ENCODE data around the gene ALDH3B2. TPM values are rescaled to one million over a fixed set of nuclear protein-coding genes. Genes with fewer than 3 reads are reported as not detected.

Gene ALDH3B2
- total and polyA plus RNA-seq, 2 experiments from 2014 or later, result 1.6 to 2.5 TPM

DNA sequence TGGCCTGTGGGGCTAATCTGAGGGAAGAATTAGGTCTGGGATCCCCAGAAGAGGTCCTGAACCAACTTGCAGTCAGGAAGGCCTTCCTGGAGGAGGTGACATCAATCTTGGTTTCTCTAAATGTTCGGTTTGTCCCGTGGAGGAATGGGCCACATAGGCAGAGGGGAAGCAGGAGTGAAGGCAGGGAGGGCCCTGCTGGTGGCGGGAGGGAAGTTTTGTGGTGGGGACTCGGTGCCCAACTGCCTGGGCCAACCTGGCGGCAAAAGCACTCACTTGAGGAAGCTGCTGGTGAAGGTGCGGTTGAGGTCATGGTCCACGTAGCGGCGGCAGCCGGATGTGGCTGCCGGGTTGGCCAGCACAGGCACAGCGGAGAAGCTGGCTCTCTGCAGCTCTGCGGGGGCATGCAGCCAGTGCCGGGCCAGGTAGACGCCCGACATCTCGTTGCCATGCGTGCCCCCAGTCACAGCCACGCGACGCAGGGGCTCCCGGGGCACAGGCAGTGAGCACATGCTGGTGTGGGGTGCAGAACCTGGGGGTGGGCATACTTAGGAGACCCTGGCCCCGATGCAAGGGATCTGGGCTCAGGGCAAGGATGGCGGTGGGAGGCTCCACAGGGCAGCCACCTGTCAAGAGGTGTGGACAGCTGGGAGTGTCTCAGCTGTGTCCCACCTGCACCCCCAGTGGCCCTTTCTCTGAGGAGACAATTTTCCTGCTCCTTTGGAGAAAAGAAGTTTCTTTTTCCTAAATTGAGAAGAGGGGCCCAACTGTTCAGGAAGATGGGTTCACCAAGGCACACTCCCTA lies 27.7 kb downstream of the ALDH3B2 start:
- Histone ChIP-seq H4K20me1 (ENCODE audit: insufficient read depth, poor library complexity, severe bottlenecking) (no peaks in the 10 kb centered on the region), H3K9me2 (replicated peaks; ENCODE audit: insufficient read depth) (no peaks in the 10 kb centered on the region), H3K4me3 (no peak overlapping the region), H3K79me2 (no peaks in the 10 kb centered on the region), H3K4me2 (no peak overlapping the region), H2AFZ (no peak overlapping the region), H3K9me3 (ENCODE audit: low read depth) (no peaks in the 10 kb centered on the region), H3K27ac (no peak overlapping the region), H3K27me3 (no peaks in the 10 kb centered on the region), H3K4me1 (ENCODE audit: insufficient read depth) (no peaks in the 10 kb centered on the region), H3K36me3 (replicated peaks; ENCODE audit: insufficient read depth, low read depth) (no peaks in the 10 kb centered on the region)
- no peak for TF ChIP-seq EZH2phosphoT487 (IDR thresholded peaks at IDR 0.05; ENCODE audit: low read depth, severe bottlenecking, unreplicated experiment)
- DNase-seq (ENCODE audit: low spot score), result no peak
- WGBS (ENCODE audit: low lambda C conversion rate, missing lambda C conversion rate), result 92% methylated on average over 24 of the region's 24 CpGs

DNA sequence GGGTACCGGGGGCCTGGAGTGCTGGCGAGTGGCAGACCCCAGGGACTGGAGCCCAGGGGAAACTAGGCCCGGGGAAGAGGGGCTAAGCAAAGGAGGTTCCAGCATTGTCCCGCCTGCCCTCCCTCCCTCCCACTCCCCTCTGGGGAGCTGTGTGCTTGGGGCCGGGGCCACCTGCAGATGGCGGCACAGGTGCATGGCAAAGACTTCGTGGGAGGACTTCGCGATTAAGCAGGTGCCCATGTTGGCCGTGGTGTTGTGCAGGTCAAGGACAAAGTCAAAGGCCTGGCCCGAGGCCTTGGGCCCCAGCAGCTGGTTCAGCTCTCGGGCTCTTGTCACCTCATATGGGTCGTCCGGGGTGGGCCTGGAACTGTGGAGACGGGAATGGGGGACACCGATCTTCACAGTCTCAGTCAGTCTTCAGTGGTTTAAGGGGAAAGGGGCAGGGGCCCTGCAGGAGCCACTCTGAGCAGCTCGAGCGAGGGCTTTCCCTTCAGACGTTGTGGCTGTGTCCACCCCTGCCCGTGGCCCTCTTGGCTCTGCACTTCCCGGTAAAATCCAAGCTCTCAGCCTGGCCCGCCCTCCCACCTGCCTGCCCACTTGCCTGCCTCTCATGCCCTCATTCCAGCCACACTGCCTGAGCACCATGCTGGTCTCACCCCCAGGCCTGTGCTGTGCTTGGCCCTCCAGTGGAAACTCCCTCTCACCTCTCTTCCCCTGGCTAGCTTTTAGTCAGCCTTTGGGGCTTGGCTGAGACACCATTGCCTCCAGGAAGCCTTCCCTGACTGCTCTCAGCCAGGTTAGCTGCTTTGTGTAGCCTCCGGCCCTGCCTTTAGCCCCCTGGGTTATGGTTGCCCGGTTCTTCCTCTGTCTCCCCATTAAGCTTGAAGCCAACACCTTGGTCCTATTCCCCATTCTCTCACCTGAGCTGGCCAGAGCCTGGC lies 28.6 kb downstream of the ALDH3B2 start:
- Histone ChIP-seq H3K4me3 (no peak overlapping the region), H3K27ac (no peak overlapping the region), H3K36me3 (replicated peaks; ENCODE audit: insufficient read depth, low read depth) (no peaks in the 10 kb centered on the region), H3K9me3 (ENCODE audit: low read depth) (no peaks in the 10 kb centered on the region), H3K4me2 (no peak overlapping the region), H3K27me3 (no peaks in the 10 kb centered on the region), H2AFZ (no peak overlapping the region), H4K20me1 (ENCODE audit: insufficient read depth, poor library complexity, severe bottlenecking) (no peaks in the 10 kb centered on the region), H3K4me1 (ENCODE audit: insufficient read depth) (no peaks in the 10 kb centered on the region), H3K79me2 (no peaks in the 10 kb centered on the region), H3K9me2 (replicated peaks; ENCODE audit: insufficient read depth) (no peaks in the 10 kb centered on the region)
- WGBS (ENCODE audit: low lambda C conversion rate, missing lambda C conversion rate), result 92% methylated on average over 22 of the region's 24 CpGs
- no peak for TF ChIP-seq EZH2 (IDR thresholded peaks at IDR 0.05; ENCODE audit: borderline replicate concordance)
- TF ChIP-seq EZH2phosphoT487 (IDR thresholded peaks at IDR 0.05; ENCODE audit: low read depth, severe bottlenecking, unreplicated experiment), result no peak
- TF ChIP-seq, protein P1, sequence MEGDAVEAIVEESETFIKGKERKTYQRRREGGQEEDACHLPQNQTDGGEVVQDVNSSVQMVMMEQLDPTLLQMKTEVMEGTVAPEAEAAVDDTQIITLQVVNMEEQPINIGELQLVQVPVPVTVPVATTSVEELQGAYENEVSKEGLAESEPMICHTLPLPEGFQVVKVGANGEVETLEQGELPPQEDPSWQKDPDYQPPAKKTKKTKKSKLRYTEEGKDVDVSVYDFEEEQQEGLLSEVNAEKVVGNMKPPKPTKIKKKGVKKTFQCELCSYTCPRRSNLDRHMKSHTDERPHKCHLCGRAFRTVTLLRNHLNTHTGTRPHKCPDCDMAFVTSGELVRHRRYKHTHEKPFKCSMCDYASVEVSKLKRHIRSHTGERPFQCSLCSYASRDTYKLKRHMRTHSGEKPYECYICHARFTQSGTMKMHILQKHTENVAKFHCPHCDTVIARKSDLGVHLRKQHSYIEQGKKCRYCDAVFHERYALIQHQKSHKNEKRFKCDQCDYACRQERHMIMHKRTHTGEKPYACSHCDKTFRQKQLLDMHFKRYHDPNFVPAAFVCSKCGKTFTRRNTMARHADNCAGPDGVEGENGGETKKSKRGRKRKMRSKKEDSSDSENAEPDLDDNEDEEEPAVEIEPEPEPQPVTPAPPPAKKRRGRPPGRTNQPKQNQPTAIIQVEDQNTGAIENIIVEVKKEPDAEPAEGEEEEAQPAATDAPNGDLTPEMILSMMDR (IDR thresholded peaks at IDR 0.05; ENCODE audit: poor library complexity), result no peak
- no peak for DNase-seq (ENCODE audit: low spot score)

DNA sequence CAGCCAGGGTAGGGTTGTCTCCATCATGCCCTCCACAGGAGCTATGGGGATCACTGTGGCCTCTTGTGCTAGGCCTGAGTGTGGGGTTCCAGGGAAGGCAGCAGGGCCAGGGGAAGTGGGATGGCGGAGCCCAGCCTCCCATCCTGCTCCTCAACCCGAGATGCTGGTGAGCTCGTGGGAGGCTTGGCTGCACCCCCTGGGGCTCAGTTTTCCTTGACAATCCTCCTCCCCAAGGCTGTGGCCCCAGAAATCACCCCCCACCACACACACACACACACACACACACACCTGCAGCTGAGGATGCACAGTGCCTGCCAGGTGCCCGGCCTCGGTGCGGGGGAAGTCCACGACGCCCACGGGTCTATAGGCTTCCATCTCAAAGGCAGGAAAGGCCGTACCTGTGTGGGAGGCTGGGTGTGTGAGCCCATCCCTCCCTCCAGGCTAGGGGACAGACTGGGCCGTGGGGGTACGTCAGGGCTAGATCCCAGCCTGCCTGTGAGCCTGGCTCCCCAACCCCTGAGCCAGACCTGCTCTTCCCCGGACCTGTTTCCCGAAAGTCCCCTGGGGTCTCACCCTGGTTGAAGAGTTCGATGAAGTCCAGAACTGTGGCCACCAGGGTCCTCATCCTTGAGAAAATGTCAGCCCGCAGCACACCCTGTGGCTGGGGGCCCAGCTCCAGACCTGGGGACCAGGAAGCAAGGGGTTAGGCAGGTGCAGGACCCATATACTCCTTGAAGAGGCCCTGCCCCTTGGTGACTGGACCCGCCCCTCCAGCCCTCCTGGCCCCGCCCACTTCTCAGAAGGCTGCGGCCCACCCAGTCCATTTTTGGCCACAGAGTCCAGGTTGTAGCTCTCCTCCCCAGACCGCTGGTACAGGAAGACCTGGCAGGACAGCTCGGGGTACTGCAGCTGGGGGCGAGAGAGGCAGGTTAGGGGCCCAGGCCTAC lies 29.7 kb downstream of the ALDH3B2 start:
- TF ChIP-seq, protein P1 (IDR thresholded peaks at IDR 0.05; ENCODE audit: poor library complexity), result no peak
- TF ChIP-seq EZH2phosphoT487 (IDR thresholded peaks at IDR 0.05; ENCODE audit: low read depth, severe bottlenecking, unreplicated experiment), result no peak
- TF ChIP-seq EZH2 (IDR thresholded peaks at IDR 0.05; ENCODE audit: borderline replicate concordance), result no peak
- Histone ChIP-seq H3K4me1 (ENCODE audit: insufficient read depth) (no peaks in the 10 kb centered on the region), H3K79me2 (no peaks in the 10 kb centered on the region), H3K27me3 (no peaks in the 10 kb centered on the region), H3K9me2 (replicated peaks; ENCODE audit: insufficient read depth) (no peaks in the 10 kb centered on the region), H3K4me2 (no peak overlapping the region), H3K9me3 (ENCODE audit: low read depth) (no peaks in the 10 kb centered on the region), H4K20me1 (ENCODE audit: insufficient read depth, poor library complexity, severe bottlenecking) (no peaks in the 10 kb centered on the region), H3K36me3 (replicated peaks; ENCODE audit: insufficient read depth, low read depth) (no peaks in the 10 kb centered on the region), H3K27ac (no peak overlapping the region), H2AFZ (no peak overlapping the region), H3K4me3 (no peak overlapping the region)
- WGBS (ENCODE audit: low lambda C conversion rate, missing lambda C conversion rate), result 95% methylated on average over 21 of the region's 22 CpGs
- peak; percentile 6 for DNase-seq (ENCODE audit: low spot score)
